Measurements from ENCODE around the gene EGFR.
"Not testable (repeated sequence)": the region's sequence is repeated elsewhere in the genome, so short reads cannot be mapped to it uniquely, and the experiment has no call there.

- not testable (repeated sequence) for TF ChIP-seq CTCF (conservative IDR thresholded peaks at IDR 0.05); ZFX (IDR thresholded peaks at IDR 0.05)
Observed at GRCh38 chr7:55167296-55167695, 148.5 kb downstream of the EGFR start.

Measured in C4-2B (cell line).